22Rv1 (cell line): ENCODE results near the gene EDN3.

ENCODE experiments used
- H3K27ac ChIP-seq: fragments of 450-650 bp; 2 replicates; pipeline ENCODE4 v1.5.1; 2017
- CTCF ChIP-seq: fragments of 450-650 bp; IDR thresholded peaks from 2 replicates; pipeline ENCODE4 v1.5.1; 2017; ENCODE audit warnings: mild to moderate bottlenecking
- ZFX ChIP-seq: fragments of 450-650 bp; IDR thresholded peaks from 2 replicates; pipeline ENCODE4 v1.6.1; 2017; ENCODE audit warnings: antibody characterized with exemption, borderline replicate concordance

Gene EDN3

GRCh38 chr20:59326188-59326587 is 25.8 kb downstream of the EDN3 start:
- H3K27ac ChIP-seq, result no peak overlapping the region
- TF ChIP-seq ZFX (no peak), CTCF (no peak)

GRCh38 chr20:59328071-59328470 is 27.7 kb downstream of the EDN3 start:
- H3K27ac ChIP-seq, result no peak overlapping the region
- no peak for TF ChIP-seq ZFX
- no peak for TF ChIP-seq CTCF

GRCh38 chr20:59331721-59332329 is 31.4 kb downstream of the EDN3 start:
- H3K27ac ChIP-seq, result no peak overlapping the region
- no peak for TF ChIP-seq ZFX
- TF ChIP-seq CTCF, result no peak

- H3K27ac ChIP-seq, result no peak overlapping the region
- TF ChIP-seq ZFX (no peak), CTCF (no peak)
Measured at GRCh38 chr20:59333260-59333845, 32.9 kb downstream of the EDN3 start.

GRCh38 chr20:59333951-59334350 is 33.5 kb downstream of the EDN3 start:
- TF ChIP-seq CTCF, result no peak
- no peak for TF ChIP-seq ZFX
- H3K27ac ChIP-seq, result no peak overlapping the region

- H3K27ac ChIP-seq, result no peak overlapping the region
- TF ChIP-seq ZFX, result no peak
- no peak for TF ChIP-seq CTCF
Measured at GRCh38 chr20:59334651-59335300, 34.4 kb downstream of the EDN3 start.

GRCh38 chr20:59335377-59335776 is 35.0 kb downstream of the EDN3 start:
- no peak for TF ChIP-seq CTCF
- TF ChIP-seq ZFX, result no peak
- H3K27ac ChIP-seq, result no peak overlapping the region
